NB4 (cell line): ENCODE results near the gene HPCAL1.

Experiments
- DNase-seq: peaks from one replicate; pipeline ENCODE4 v3.0.0; 2010; ENCODE audit warnings: low read depth
- H3K4me3 ChIP-seq: one replicate; pipeline ENCODE4 v1.5.1; 2011; ENCODE audit warnings: mild to moderate bottlenecking, low read depth, low read length, moderate library complexity
- CTCF ChIP-seq: IDR thresholded peaks from one replicate; pipeline ENCODE4 v1.5.1; 2012; ENCODE audit warnings: low read depth, low read length
- MAX ChIP-seq: IDR thresholded peaks from 2 replicates; pipeline ENCODE4 v1.6.1; 2011; ENCODE audit warnings: low read depth, low read length
- MYC ChIP-seq: IDR thresholded peaks from 2 replicates; pipeline ENCODE4 v1.6.1; 2011; ENCODE audit warnings: low read depth, low read length
- POLR2A ChIP-seq: IDR thresholded peaks from 2 replicates; pipeline ENCODE4 v1.6.1; 2011; ENCODE audit warnings: mild to moderate bottlenecking; ENCODE audit not compliant: insufficient read length; ENCODE audit errors: extremely low read depth

HPCAL1 gene

GRCh38 chr2:10413503-10413902 is 110.8 kb downstream of the HPCAL1 start:
- H3K4me3 ChIP-seq, result no peak overlapping the region
- no peak for TF ChIP-seq POLR2A
- no peak for TF ChIP-seq CTCF
- TF ChIP-seq MAX, result no peak
- TF ChIP-seq MYC, result no peak
- DNase-seq, result no peak

GRCh38 chr2:10413991-10414451 is 111.3 kb downstream of the HPCAL1 start:
- no peak overlapping the region for H3K4me3 ChIP-seq
- TF ChIP-seq POLR2A (no peak), MAX (no peak), CTCF (no peak), MYC (no peak)
- no peak for DNase-seq

- DNase-seq, result no peak
- no peak overlapping the region for H3K4me3 ChIP-seq
- TF ChIP-seq POLR2A (no peak), MAX (no peak), MYC (no peak), CTCF (no peak)
Observed at GRCh38 chr2:10414591-10414990, 111.9 kb downstream of the HPCAL1 start.

DNA sequence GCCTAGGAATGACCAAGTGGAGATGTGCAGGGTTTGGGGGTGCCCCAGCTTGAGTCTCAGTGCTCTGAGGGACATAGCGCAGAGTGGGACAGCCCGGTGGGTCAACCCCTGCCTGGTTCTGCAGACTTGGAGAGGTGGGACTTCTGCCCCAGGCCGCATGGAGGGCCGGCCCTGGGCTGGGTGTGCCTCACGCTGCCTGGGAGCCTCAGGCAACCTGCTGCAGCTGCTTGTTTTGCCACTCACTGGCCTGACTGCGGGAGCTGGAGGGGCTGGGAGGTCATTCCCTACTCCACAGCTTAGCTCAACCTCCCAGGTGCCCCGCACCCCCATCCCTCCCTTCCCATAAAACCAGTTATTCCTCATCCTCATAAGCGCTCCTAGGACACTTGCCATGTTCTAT is 112.3 kb downstream of the HPCAL1 start:
- DNase-seq, result no peak
- no peak overlapping the region for H3K4me3 ChIP-seq
- TF ChIP-seq MYC, result no peak
- no peak for TF ChIP-seq CTCF
- no peak for TF ChIP-seq POLR2A
- no peak for TF ChIP-seq MAX

- DNase-seq, result no peak
- TF ChIP-seq POLR2A (no peak), CTCF (no peak), MYC (no peak), MAX (no peak)
Observed at GRCh38 chr2:10415640-10416039, 112.9 kb downstream of the HPCAL1 start.

GRCh38 chr2:10417551-10418335 is 115.0 kb downstream of the HPCAL1 start:
- DNase-seq, result no peak
- TF ChIP-seq MYC (no peak), CTCF (no peak), MAX (no peak), POLR2A (no peak)
- no peak overlapping the region for H3K4me3 ChIP-seq

More at GRCh38 chr2:10415640-10416039, 112.9 kb downstream of the HPCAL1 start:
- H3K4me3 ChIP-seq, result no peak overlapping the region
